ENCODE data around the gene BCAR3.

Gene BCAR3

DNA sequence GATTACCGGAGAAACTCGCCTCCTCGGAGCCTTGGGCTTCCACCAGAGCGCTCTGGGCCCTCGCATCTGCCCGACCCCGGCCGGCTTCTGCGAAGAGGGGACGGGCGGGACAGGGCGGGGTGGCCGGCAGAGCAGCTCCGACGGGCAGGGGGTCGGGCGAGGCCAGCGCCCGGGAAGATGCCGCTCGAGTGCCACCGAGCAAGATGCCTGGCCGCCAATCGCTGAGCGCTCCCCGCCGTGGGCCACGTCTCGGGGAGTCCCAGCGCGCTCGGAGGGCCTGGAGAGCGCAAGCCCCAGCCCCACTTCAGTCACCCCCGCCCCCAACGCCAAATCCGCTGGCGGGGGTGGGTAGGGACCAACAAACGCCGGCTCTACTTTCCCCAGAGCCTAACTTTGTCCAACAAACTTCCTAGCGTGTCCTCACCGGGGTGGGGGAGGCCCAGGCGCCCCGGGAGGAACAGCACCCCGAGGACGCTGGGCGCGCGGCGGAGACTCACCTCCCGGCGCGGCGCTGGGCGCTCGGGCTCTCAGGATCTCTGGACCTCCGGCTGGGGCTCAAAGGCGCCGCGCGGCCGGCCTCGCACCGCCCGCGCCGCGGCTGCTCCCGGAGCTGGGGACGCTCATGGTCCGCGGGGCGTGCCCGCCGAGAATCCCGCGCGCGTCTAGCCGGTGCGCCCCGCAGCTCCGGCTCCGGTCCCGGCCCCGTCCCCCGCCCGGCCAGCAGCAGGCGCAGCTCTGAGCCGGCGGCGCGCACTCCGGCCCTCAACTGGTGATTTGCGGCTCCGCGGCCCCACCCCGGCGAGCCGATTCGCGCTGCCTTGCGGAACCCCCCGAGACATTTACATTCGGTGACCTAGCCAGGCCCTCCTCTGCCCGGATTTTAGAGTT, at the start of gene BCAR3:
Gene BCAR3 (minus strand): TSS at position 737 of the 888 bp plus-strand sequence. CDS start 6,907 bp downstream, outside the sequence.
- no peak within 1 kb of the TSS for H3K9ac ChIP-seq (ENCODE audit: low read depth, low read length)
- no peaks in the 10 kb centered on the region for H3K36me3 ChIP-seq (ENCODE audit: insufficient read depth, low read length)
- no peak within 1 kb of the TSS for H3K4me2 ChIP-seq (ENCODE audit: insufficient read depth, low read length)
- H3K4me3 ChIP-seq (ENCODE audit: low read depth in 1 of 2, low read length in 2 of 2): no peak within 1 kb of the TSS
- no peaks in the 10 kb centered on the region for H3K79me2 ChIP-seq (ENCODE audit: insufficient read depth, low read length)
- H3K9me3 ChIP-seq (ENCODE audit: insufficient read depth, low read length, severe bottlenecking): no peaks in the 10 kb centered on the region
- no peak within 1 kb of the TSS for H3K27ac ChIP-seq (ENCODE audit: low read length)
- no peak for ATAC-seq (ENCODE audit: insufficient read depth, low read depth)
- no peak for TF ChIP-seq EZH2 (IDR thresholded peaks at IDR 0.05; ENCODE audit: borderline replicate concordance, low read depth, low read length, severe bottlenecking)
- TF ChIP-seq, protein P1, sequence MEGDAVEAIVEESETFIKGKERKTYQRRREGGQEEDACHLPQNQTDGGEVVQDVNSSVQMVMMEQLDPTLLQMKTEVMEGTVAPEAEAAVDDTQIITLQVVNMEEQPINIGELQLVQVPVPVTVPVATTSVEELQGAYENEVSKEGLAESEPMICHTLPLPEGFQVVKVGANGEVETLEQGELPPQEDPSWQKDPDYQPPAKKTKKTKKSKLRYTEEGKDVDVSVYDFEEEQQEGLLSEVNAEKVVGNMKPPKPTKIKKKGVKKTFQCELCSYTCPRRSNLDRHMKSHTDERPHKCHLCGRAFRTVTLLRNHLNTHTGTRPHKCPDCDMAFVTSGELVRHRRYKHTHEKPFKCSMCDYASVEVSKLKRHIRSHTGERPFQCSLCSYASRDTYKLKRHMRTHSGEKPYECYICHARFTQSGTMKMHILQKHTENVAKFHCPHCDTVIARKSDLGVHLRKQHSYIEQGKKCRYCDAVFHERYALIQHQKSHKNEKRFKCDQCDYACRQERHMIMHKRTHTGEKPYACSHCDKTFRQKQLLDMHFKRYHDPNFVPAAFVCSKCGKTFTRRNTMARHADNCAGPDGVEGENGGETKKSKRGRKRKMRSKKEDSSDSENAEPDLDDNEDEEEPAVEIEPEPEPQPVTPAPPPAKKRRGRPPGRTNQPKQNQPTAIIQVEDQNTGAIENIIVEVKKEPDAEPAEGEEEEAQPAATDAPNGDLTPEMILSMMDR (IDR thresholded peaks at IDR 0.05; ENCODE audit: borderline replicate concordance, extremely low read depth, low read length, poor library complexity, severe bottlenecking): no peak
- no peak for DNase-seq
- H3K4me1 ChIP-seq (ENCODE audit: insufficient read depth, low read length): no peaks in the 10 kb centered on the region
- H2AFZ ChIP-seq (ENCODE audit: low read depth, low read length): no peak within 1 kb of the TSS
- no peaks in the 10 kb centered on the region for H4K20me1 ChIP-seq (ENCODE audit: insufficient read depth, low read length)
- H3K27me3 ChIP-seq (ENCODE audit: insufficient read depth, low read length, poor library complexity): no peaks in the 10 kb centered on the region

DNA sequence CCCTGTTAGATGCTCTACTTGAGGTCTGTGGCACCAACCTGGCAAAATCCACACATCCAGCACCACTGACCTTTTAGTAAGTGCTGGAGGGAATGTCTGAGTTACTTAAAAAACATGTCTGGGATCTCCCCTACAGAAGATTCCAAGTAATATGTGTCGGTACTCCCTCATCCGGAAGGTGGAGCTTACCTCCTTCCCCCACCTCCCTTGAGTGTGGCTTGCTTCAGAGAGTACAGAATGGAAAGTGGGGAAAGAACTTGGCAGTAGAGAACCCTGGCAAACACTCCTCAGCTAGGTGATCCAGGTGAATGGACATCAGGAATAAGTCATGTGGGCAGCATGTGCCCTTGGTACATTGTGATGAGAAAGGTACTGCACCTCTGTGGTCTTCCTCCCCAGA, 49.0 kb upstream of the BCAR3 start:
- Histone ChIP-seq H3K27ac (ENCODE audit: low read length) (no peak overlapping the region), H2AFZ (ENCODE audit: low read depth, low read length) (no peak overlapping the region), H4K20me1 (ENCODE audit: insufficient read depth, low read length) (no peaks in the 10 kb centered on the region), H3K9ac (ENCODE audit: low read depth, low read length) (no peak overlapping the region), H3K4me2 (ENCODE audit: insufficient read depth, low read length) (no peak overlapping the region), H3K36me3 (ENCODE audit: insufficient read depth, low read length) (no peaks in the 10 kb centered on the region), H3K79me2 (ENCODE audit: insufficient read depth, low read length) (no peaks in the 10 kb centered on the region), H3K4me1 (ENCODE audit: insufficient read depth, low read length) (no peaks in the 10 kb centered on the region), H3K27me3 (ENCODE audit: insufficient read depth, low read length, poor library complexity) (no peaks in the 10 kb centered on the region), H3K4me3 (ENCODE audit: low read depth in 1 of 2, low read length in 2 of 2) (no peak overlapping the region), H3K9me3 (ENCODE audit: insufficient read depth, low read length, severe bottlenecking) (no peaks in the 10 kb centered on the region)
- no peak for TF ChIP-seq EZH2 (IDR thresholded peaks at IDR 0.05; ENCODE audit: borderline replicate concordance, low read depth, low read length, severe bottlenecking)
- TF ChIP-seq, protein P1 (IDR thresholded peaks at IDR 0.05; ENCODE audit: borderline replicate concordance, extremely low read depth, low read length, poor library complexity, severe bottlenecking): no peak
- no peak for DNase-seq
- no peak for ATAC-seq (ENCODE audit: insufficient read depth, low read depth)

- no peaks in the 10 kb centered on the region for H4K20me1 ChIP-seq (ENCODE audit: insufficient read depth, low read length)
- H3K79me2 ChIP-seq (ENCODE audit: insufficient read depth, low read length): no peaks in the 10 kb centered on the region
- H3K36me3 ChIP-seq (ENCODE audit: insufficient read depth, low read length): no peaks in the 10 kb centered on the region
- no peak for TF ChIP-seq EZH2 (IDR thresholded peaks at IDR 0.05; ENCODE audit: borderline replicate concordance, low read depth, low read length, severe bottlenecking)
- TF ChIP-seq, protein P1 (IDR thresholded peaks at IDR 0.05; ENCODE audit: borderline replicate concordance, extremely low read depth, low read length, poor library complexity, severe bottlenecking): no peak
- H3K4me3 ChIP-seq (ENCODE audit: low read depth in 1 of 2, low read length in 2 of 2): no peak overlapping the region
- H3K9ac ChIP-seq (ENCODE audit: low read depth, low read length): no peak overlapping the region
- no peaks in the 10 kb centered on the region for H3K9me3 ChIP-seq (ENCODE audit: insufficient read depth, low read length, severe bottlenecking)
- no peaks in the 10 kb centered on the region for H3K27me3 ChIP-seq (ENCODE audit: insufficient read depth, low read length, poor library complexity)
- no peaks in the 10 kb centered on the region for H3K4me1 ChIP-seq (ENCODE audit: insufficient read depth, low read length)
- DNase-seq (no peak), ATAC-seq (ENCODE audit: insufficient read depth, low read depth) (no peak)
- no peak overlapping the region for H3K27ac ChIP-seq (ENCODE audit: low read length)
- no peak overlapping the region for H2AFZ ChIP-seq (ENCODE audit: low read depth, low read length)
- H3K4me2 ChIP-seq (ENCODE audit: insufficient read depth, low read length): no peak overlapping the region
These were observed 48.3 kb upstream of the BCAR3 start for GRCh38 chr1:93729906-93730305.
